ENCODE measurements around the gene BMP4.

Gene BMP4

DNA sequence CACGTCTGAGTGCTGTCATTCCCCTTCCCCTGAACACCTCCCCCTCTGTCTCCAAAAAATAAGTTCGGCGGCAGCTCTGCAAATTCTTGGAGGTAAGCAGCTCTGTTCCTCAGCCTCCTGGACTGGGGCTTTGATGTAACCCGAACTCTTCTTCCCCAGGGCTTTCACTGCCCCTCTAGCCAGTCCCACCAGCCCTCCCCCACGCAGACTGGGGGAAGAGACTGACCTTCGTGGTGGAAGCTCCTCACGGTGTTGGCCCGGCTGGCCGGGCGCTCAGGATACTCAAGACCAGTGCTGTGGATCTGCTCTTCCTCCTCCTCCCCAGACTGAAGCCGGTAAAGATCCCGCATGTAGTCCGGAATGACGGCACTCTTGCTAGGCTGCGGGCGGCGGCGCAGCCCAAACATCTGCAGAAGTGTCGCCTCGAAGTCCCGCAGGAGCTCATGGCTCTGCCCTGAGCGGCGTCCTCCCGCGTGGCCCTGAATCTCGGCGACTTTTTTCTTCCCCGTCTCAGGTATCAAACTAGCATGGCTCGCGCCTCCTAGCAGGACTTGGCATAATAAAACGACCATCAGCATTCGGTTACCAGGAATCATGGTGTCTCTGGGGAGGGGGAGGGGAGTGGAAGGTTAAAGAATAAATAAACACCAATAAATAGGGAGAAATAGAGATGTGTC is 4.9 kb downstream of the BMP4 start:
- Histone ChIP-seq H3K27me3 (no peaks in the 10 kb centered on the region), H3K4me1 (peaks cover 0 to 39% (median 13%) of the 10 kb centered on the region in 4 donors), H3K4me3 (peak overlapping the region; percentile 62 to 81), H3K27ac (peak overlapping the region; percentile 5 to 96), H3K9me3 (no peaks in the 10 kb centered on the region), H3K36me3 (peaks cover 5 to 22% (median 15%) of the 10 kb centered on the region in 3 donors)
- no peak for DNase-seq
- TF ChIP-seq, protein P1, sequence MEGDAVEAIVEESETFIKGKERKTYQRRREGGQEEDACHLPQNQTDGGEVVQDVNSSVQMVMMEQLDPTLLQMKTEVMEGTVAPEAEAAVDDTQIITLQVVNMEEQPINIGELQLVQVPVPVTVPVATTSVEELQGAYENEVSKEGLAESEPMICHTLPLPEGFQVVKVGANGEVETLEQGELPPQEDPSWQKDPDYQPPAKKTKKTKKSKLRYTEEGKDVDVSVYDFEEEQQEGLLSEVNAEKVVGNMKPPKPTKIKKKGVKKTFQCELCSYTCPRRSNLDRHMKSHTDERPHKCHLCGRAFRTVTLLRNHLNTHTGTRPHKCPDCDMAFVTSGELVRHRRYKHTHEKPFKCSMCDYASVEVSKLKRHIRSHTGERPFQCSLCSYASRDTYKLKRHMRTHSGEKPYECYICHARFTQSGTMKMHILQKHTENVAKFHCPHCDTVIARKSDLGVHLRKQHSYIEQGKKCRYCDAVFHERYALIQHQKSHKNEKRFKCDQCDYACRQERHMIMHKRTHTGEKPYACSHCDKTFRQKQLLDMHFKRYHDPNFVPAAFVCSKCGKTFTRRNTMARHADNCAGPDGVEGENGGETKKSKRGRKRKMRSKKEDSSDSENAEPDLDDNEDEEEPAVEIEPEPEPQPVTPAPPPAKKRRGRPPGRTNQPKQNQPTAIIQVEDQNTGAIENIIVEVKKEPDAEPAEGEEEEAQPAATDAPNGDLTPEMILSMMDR (IDR thresholded peaks at IDR 0.05), result no peak
- intact Hi-C loops (cut with DNase I; ENCODE audit: low total_unique reads), result no loop called here

DNA sequence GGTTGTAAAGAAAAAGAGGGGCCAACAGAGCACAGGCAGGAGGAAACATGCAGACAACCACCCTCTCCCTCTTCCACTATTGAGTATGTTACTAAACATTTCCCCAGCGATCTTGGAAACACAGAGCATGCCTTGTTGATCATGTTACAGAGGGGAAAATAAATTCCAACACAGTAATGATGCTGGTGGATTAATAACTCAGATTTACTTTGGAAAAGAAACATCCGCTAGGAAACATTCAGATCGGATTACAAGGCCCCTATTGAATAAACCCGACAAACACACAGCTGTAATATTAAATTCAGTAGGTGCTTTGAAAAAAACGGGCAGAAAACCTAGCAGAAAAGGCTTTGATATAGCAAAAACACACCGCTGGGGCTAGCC is 5.4 kb downstream of the BMP4 start:
- TF ChIP-seq, protein P1 (IDR thresholded peaks at IDR 0.05), result no peak
- intact Hi-C loops (cut with DNase I; ENCODE audit: low total_unique reads), result no loop called here
- Histone ChIP-seq H3K4me1 (peaks cover 0 to 41% (median 16%) of the 10 kb centered on the region in 4 donors), H3K36me3 (peaks cover 5 to 22% (median 15%) of the 10 kb centered on the region in 3 donors), H3K27me3 (peaks cover 0 to 5% of the 10 kb centered on the region in 2 donors), H3K27ac (no peak overlapping the region), H3K9me3 (no peaks in the 10 kb centered on the region), H3K4me3 (peak overlapping the region; percentile 62 to 81)
- no peak for DNase-seq

DNA sequence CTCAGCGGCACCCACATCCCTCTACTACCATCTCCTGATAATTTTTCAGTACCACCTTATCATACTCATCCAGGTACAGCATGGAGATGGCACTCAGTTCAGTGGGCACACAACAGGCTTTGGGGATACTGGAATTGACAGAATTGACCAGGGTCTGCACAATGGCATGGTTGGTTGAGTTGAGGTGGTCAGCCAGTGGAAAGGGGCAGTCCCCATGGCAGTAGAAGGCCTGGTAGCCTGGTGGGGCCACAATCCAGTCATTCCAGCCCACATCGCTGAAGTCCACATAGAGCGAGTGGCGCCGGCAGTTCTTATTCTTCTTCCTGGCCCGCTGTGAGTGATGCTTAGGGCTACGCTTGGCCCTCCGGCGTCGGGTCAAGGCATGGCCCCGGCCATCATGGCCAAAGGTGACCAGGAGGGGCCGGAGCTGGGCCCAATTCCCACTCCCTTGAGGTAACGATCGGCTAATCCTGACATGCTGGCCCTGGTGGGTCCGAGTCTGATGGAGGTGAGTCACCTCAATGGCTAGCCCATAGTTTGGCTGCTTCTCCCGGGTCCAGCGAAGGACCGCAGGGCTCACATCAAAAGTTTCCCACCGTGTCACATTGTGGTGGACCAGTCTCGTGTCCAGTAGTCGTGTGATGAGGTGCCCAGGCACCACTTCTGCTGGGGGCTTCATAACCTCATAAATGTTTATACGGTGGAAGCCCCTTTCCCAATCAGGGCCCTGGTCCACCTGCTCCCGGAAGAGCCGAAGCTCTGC is 6.4 kb downstream of the BMP4 start:
- DNase-seq, result no peak
- H3K27me3 ChIP-seq, result peaks cover 0 to 7% of the 10 kb centered on the region in 2 donors
- no peak overlapping the region for H3K4me3 ChIP-seq
- TF ChIP-seq, protein P1 (IDR thresholded peaks at IDR 0.05), result no peak
- H3K36me3 ChIP-seq, result peaks cover 5 to 22% (median 15%) of the 10 kb centered on the region in 3 donors
- H3K9me3 ChIP-seq, result no peaks in the 10 kb centered on the region
- intact Hi-C loops (cut with DNase I; ENCODE audit: low total_unique reads), result no loop called here
- H3K4me1 ChIP-seq, result peaks cover 0 to 35% (median 14%) of the 10 kb centered on the region in 4 donors
- H3K27ac ChIP-seq, result no peak overlapping the region

DNA sequence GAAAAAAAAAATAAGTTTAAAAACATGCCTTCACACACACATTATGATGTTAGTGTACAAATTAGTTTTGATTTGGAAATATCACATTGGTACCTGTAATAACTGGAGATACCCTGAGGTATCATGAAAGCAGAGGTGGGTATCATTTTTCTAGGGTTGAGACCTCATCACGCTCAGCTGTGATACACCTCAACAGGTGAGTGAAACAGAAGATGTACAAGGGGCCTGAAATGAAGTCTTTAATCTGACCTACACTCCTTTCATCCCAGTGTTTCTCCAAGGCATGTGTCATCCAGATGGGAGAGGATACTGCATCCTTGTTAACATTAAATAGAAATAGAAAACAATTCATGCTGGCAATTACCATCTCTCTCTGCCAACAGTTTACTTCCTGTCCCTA is 7.4 kb downstream of the BMP4 start:
- peaks cover 0 to 31% (median 14%) of the 10 kb centered on the region in 4 donors for H3K4me1 ChIP-seq
- intact Hi-C loops (cut with DNase I; ENCODE audit: low total_unique reads), result no loop called here
- H3K4me3 ChIP-seq, result no peak overlapping the region
- H3K9me3 ChIP-seq, result no peaks in the 10 kb centered on the region
- H3K36me3 ChIP-seq, result peaks cover 5 to 22% (median 15%) of the 10 kb centered on the region in 3 donors
- TF ChIP-seq, protein P1 (IDR thresholded peaks at IDR 0.05), result no peak
- peaks cover 0 to 7% of the 10 kb centered on the region in 2 donors for H3K27me3 ChIP-seq
- DNase-seq, result no peak
- no peak overlapping the region for H3K27ac ChIP-seq

DNA sequence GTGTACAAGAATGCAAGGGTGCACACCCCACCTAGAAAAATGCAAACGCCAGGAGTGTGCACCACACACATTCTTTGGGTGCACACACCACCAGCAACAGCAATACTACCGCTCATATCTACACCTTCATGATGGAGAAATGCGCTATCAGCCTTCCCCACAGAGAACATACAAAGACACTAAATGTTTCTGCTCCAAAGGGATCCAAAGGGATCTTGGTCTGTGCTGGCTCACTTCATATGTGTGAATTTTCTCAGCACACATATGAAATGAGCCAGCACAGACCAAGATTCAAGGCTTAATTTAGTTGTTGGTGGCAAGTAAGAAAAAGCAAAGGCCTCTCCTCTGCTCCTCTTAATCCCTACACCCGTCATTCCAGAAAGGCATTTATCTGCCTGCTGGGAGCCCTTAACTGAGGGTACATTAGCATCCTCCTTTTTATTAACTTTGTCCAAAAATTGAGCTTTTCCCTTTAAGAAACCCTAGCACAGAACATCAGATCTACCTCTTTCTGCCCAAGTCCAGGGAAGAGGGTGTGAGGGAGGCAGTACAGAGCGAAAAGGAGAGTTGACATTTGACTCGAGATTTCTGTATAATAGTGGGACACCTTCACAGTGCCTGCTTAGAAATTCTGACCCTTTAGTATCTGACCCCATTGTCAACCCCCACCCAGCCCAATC is 8.3 kb downstream of the BMP4 start:
- H3K4me1 ChIP-seq, result peaks cover 0 to 31% (median 14%) of the 10 kb centered on the region in 4 donors
- TF ChIP-seq, protein P1 (IDR thresholded peaks at IDR 0.05), result no peak
- H3K4me3 ChIP-seq, result no peak overlapping the region
- no peak overlapping the region for H3K27ac ChIP-seq
- intact Hi-C loops (cut with DNase I; ENCODE audit: low total_unique reads), result no loop called here
- H3K36me3 ChIP-seq, result peaks cover 5 to 22% (median 15%) of the 10 kb centered on the region in 3 donors
- H3K9me3 ChIP-seq, result no peaks in the 10 kb centered on the region
- H3K27me3 ChIP-seq, result peaks cover 0 to 7% of the 10 kb centered on the region in 2 donors
- no peak for DNase-seq
